ENCODE data around the gene AHRR.
"Not testable (repeated sequence)": the region's sequence is repeated elsewhere in the genome, so short reads cannot be mapped to it uniquely, and the experiment has no call there.

The AHRR gene

GRCh38 chr5:380701-381309, 59.3 kb downstream of the AHRR start:
- no peak for FAIRE-seq

GRCh38 chr5:383066-383465, 61.6 kb downstream of the AHRR start:
- no peak for FAIRE-seq

DNA sequence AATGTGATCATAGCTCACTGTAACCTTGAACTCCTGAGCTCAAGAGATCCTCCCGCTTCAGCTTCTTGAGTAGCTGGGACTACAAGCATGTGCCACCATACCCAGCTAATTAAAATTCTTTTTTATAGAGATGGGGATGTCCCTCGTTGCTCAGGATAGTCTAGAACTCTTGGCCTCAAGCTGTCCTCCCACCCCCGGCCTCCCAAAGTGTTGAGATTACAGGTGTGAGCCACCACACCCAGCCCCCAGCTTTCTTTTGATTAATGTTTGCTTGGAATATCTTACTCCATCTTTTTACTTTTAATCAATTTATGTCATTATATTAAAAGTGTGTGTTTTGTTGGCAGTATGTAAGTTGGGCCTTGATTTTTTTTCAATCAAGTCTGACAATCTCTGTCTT, 62.1 kb downstream of the AHRR start:
- FAIRE-seq = no peak

GRCh38 chr5:384576-384975, 63.1 kb downstream of the AHRR start:
- not testable (repeated sequence) for FAIRE-seq

- no peak for FAIRE-seq
Observed at GRCh38 chr5:385321-385720, 63.8 kb downstream of the AHRR start.

DNA sequence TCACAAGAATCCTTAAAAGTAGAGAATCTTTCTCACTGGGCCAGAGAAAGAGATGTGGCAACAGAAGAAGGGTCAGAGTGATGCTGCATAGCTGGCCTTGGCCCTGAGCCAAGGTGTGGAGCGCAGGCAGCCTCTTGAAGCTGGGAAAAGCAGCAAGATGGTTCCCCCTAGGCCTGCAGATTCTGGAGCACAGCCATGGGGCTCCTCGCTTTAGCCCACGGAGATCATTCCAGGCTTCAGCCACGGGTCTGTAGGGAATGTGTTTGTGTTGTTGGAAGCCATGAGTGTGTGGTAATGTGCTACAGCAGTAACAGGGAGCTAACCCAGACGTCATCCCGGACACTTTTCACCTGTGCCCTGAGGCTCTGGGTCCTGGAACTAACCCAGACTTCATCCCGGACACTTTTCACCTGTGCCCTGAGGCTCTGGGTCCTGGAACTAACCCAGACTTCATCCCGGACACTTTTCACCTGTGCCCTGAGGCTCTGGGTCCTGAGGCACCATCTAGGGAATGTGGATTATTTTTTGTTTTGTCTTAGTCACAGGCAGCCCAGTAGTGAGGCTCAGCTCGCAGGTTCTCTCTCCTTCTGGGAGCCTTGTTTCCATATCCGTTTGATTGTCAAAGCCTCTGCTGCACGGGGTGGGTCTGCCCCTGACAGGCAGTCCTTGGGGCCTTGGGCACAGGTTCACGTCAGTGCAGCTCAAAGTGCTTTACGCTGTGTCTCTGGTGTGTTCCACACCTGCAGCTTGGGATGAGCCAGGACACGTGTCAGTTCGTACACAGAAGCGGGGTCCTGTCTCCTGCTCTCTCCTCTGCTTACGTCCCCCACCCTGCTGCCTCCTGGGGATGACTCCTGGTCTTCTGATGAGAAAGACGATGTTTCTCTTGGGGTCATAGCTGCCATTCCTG, 65.2 kb downstream of the AHRR start:
- FAIRE-seq = no peak

- FAIRE-seq = no peak
Observed at GRCh38 chr5:387491-388265, 66.2 kb downstream of the AHRR start.

GRCh38 chr5:388266-389196, 67.0 kb downstream of the AHRR start:
- FAIRE-seq = no peak

DNA sequence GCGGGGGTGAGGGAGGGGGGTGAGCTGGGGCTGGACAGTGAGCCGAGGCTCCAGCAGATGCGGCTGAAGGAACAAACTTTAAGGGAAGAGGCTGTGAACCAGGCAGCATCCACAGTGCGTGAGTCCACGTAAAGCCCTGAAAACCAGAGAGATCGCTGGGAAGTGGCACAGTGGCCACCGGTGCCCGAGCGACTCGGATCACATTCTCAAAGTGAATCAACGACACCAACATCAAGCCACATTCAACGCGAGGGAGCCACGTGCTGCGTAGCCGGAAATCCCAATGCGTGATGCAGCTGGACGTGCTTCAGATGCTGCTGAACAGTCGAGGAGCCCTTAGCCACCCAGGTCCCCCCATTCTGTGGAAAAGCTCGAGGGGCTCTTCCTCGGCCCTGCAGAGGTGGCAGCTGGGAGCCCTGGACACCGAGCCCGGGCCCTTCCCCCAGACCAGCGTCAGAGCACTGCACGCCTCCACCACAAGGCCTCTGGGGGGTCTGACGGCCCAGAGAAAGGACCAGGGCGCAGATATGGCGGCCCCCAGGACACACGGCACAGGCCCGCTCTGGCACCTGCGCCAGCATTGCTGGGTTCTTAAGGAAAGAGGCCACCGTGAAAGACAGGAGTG, 67.8 kb downstream of the AHRR start:
- no peak for FAIRE-seq

- no peak for FAIRE-seq
Observed at GRCh38 chr5:389891-390622, 68.5 kb downstream of the AHRR start.

GRCh38 chr5:390623-391491, 69.3 kb downstream of the AHRR start:
- FAIRE-seq = no peak

DNA sequence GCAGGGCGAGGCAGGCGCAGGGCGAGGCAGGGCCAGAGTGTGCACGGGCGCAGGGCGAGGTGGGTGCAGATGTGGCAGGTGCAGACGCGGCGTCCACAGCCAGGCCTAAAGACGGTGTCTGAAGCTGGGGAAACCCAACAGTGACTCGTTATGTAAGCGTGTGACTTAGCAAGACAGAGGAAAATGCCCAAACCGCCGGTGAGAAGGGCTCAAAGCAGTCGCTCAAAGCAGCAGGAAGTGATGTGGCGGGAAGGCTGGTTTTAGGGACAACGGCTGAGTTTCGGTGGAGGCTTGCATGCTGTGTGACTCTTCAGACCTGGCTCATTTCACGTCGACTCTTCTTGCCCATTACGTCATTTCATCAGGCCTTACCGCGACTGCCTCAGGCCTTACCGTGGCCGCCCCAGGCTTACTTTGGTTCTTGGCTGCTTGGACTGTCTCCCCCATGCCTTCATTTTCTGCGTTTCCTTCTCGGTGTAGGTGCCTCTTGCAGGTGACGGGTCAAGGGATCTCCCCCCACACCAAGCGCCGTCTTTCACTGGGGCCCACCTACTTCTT, 71.0 kb downstream of the AHRR start:
- FAIRE-seq = no peak

DNA sequence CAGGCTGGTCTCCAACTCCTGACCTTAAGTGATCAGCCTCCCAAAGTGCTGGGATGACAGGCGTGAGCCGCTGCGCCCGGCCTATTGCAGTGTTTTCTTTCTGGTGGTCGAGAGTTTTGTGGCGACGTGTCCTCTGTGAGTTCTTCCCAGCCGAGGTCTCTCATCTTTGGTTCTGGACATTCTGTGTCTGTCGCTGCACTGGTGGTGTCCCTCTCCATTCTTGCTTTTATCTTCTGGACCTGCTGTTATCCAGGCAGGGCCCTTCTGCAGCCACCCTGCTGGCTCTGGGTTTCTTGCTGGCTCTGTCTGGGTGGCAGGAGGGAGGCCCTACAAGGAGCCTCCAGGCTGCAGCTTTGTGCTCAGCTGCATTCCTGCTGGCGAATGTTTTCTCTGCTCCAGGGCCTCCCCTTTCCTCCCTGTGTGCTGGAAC, 72.3 kb downstream of the AHRR start:
- FAIRE-seq = no peak

GRCh38 chr5:394671-395155, 73.2 kb downstream of the AHRR start:
- FAIRE-seq = no peak

- no peak for FAIRE-seq
Observed at GRCh38 chr5:395156-395920, 73.8 kb downstream of the AHRR start.

- FAIRE-seq = no peak
Observed at GRCh38 chr5:395921-396530, 74.5 kb downstream of the AHRR start.

DNA sequence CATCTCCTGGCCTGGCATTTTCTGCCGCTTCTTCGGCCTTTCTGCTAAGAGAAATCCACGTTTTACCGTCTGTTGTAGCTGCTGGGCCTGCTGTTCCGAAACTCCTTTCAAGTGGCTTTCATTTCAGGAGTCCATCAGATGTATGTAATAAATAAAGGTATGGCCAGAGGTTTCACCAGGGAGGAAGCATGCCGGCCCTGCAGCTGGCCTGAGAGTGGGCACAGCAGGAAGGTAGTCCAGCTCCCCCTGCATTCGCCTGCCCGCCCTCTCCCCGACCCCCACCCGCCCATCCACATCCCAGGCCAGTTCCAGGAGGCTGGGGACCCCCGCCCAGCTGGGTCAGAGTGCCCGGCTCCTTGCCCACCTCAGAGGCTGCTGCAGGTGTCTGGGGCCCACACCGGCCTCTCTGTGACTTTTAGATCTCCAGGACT, 75.0 kb downstream of the AHRR start:
- no peak for FAIRE-seq

DNA sequence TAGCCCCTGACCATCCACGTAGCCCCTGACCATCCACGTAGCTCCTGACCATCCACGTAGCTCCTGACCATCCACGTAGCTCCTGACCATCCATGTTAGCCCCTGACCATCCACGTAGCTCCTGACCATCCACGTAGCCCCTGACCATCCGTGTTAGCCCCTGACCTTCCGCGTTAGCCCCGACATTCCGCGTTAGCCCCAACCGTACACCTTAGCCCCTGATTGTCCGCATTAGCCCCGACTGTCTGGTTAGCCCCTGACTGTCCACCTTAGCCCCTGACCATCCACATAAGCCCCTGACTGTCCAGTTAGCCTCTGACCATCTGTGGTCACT, 76.6 kb downstream of the AHRR start:
- FAIRE-seq = not testable (repeated sequence)

All from G401.6 (cell line).